HL-60 (cell line): Measurements from ENCODE around the gene EGFR.

Experiments
- DNase-seq, 2 experiments: peaks; one replicate each; pipeline ENCODE4 v3.0.0-alpha.2; 2010 to 2020; ENCODE audit warnings: low read depth in 1 of 2, low spot score in 1 of 2
- H3K27ac ChIP-seq: fragments of 250-450 bp; sonication (Bioruptor Pico); replicated peaks from 2 replicates; pipeline ENCODE4 v1.5.1; 2020; ENCODE audit warnings: mild to moderate bottlenecking, moderate library complexity
- H3K27me3 ChIP-seq: fragments of 250-450 bp; sonication (Bioruptor Pico); 2 replicates; pipeline ENCODE4 v1.5.1; 2021; ENCODE audit warnings: mild to moderate bottlenecking, moderate library complexity; ENCODE audit not compliant: insufficient read depth, poor library complexity, severe bottlenecking
- H3K4me3 ChIP-seq: replicated peaks from 2 replicates; pipeline ENCODE4 v1.5.1; 2011; ENCODE audit warnings: mild to moderate bottlenecking, control low read depth, low read length; ENCODE audit not compliant: insufficient read depth
- CTCF ChIP-seq: IDR thresholded peaks from one replicate; pipeline ENCODE4 v1.5.1; 2011; ENCODE audit warnings: low read length, control low read depth, inconsistent platforms; ENCODE audit not compliant: insufficient read depth
- GABPA ChIP-seq: IDR thresholded peaks from 2 replicates; pipeline ENCODE4 v1.6.1; 2012; ENCODE audit warnings: low read depth
- POLR2AphosphoS5 ChIP-seq: IDR thresholded peaks from 2 replicates; pipeline ENCODE4 v1.6.1; 2012; ENCODE audit warnings: low read depth
- REST ChIP-seq: IDR thresholded peaks from 2 replicates; pipeline ENCODE4 v1.6.1; 2012; ENCODE audit warnings: low read depth; ENCODE audit not compliant: insufficient replicate concordance
- SPI1 ChIP-seq: IDR thresholded peaks from 2 replicates; pipeline ENCODE4 v1.6.1; 2012; ENCODE audit warnings: low read depth, mild to moderate bottlenecking, borderline replicate concordance

Gene EGFR

GRCh38 chr7:55004579-55004978, 14.2 kb upstream of the EGFR start:
- no peak for TF ChIP-seq SPI1
- TF ChIP-seq GABPA = no peak
- no peak for TF ChIP-seq CTCF
- TF ChIP-seq REST = no peak
- no peak for TF ChIP-seq POLR2AphosphoS5

GRCh38 chr7:55005241-55005851, 13.5 kb upstream of the EGFR start:
- no peak overlapping the region for H3K4me3 ChIP-seq
- no peaks in the 10 kb centered on the region for H3K27me3 ChIP-seq
- DNase-seq = no peak
- TF ChIP-seq SPI1 (no peak), CTCF (no peak), GABPA (no peak), POLR2AphosphoS5 (no peak)
- H3K27ac ChIP-seq = no peak overlapping the region

More at GRCh38 chr7:55004579-55004978, 14.2 kb upstream of the EGFR start:
- no peak overlapping the region for H3K4me3 ChIP-seq
- H3K27ac ChIP-seq = no peak overlapping the region
- H3K27me3 ChIP-seq = no peaks in the 10 kb centered on the region
- DNase-seq = no peak

GRCh38 chr7:55006499-55006898, 12.3 kb upstream of the EGFR start:
- H3K4me3 ChIP-seq = no peak overlapping the region
- no peak overlapping the region for H3K27ac ChIP-seq
- TF ChIP-seq CTCF (no peak), SPI1 (no peak), POLR2AphosphoS5 (no peak), GABPA (no peak), REST (no peak)
- no peaks in the 10 kb centered on the region for H3K27me3 ChIP-seq
- no peak for DNase-seq

GRCh38 chr7:55013851-55014250, 5.0 kb upstream of the EGFR start:
- H3K27ac ChIP-seq = no peak overlapping the region
- H3K27me3 ChIP-seq = peaks cover 30% of the 10 kb centered on the region
- TF ChIP-seq GABPA = no peak
- TF ChIP-seq CTCF = no peak
- no peak for TF ChIP-seq REST
- no peak for TF ChIP-seq SPI1
- no peak for TF ChIP-seq POLR2AphosphoS5
- DNase-seq = no peak
- no peak overlapping the region for H3K4me3 ChIP-seq
